ENCODE measurements around the gene RTN4IP1.

Gene RTN4IP1

GRCh38 chr6:106540907-106541306, 88.4 kb downstream of the RTN4IP1 start:
- DNase-seq = no peak

GRCh38 chr6:106540432-106540831, 88.9 kb downstream of the RTN4IP1 start:
- no peak for DNase-seq

GRCh38 chr6:106539936-106540335, 89.4 kb downstream of the RTN4IP1 start:
- DNase-seq = no peak

- DNase-seq = no peak
These were observed 91.2 kb downstream of the RTN4IP1 start for GRCh38 chr6:106538145-106538544.

- no peak for DNase-seq
These were observed 91.6 kb downstream of the RTN4IP1 start for GRCh38 chr6:106537662-106538061.

- no peak for DNase-seq
These were observed 92.4 kb downstream of the RTN4IP1 start for GRCh38 chr6:106536851-106537250.

GRCh38 chr6:106536357-106536756, 92.9 kb downstream of the RTN4IP1 start:
- no peak for DNase-seq

- no peak for DNase-seq
These were observed 94.3 kb downstream of the RTN4IP1 start for GRCh38 chr6:106535012-106535411.

GRCh38 chr6:106534564-106534982, 94.7 kb downstream of the RTN4IP1 start:
- no peak for DNase-seq

- DNase-seq = no peak
These were observed 95.3 kb downstream of the RTN4IP1 start for GRCh38 chr6:106534004-106534403.

- DNase-seq = no peak
These were observed 96.2 kb downstream of the RTN4IP1 start for GRCh38 chr6:106533054-106533453.

- no peak for DNase-seq
These were observed 98.8 kb downstream of the RTN4IP1 start for GRCh38 chr6:106530502-106530901.

GRCh38 chr6:106530026-106530425, 99.3 kb downstream of the RTN4IP1 start:
- no peak for DNase-seq

GRCh38 chr6:106529438-106529837, 99.9 kb downstream of the RTN4IP1 start:
- no peak for DNase-seq

- DNase-seq = no peak
These were observed 100.8 kb downstream of the RTN4IP1 start for GRCh38 chr6:106528521-106528920.

GRCh38 chr6:106527979-106528378, 101.3 kb downstream of the RTN4IP1 start:
- no peak for DNase-seq

GRCh38 chr6:106527117-106527516, 102.2 kb downstream of the RTN4IP1 start:
- no peak for DNase-seq

GRCh38 chr6:106525882-106526275, 103.4 kb downstream of the RTN4IP1 start:
- no peak for DNase-seq

- no peak for DNase-seq
These were observed 104.0 kb downstream of the RTN4IP1 start for GRCh38 chr6:106525107-106525881.

- DNase-seq = no peak
These were observed 106.6 kb downstream of the RTN4IP1 start for GRCh38 chr6:106522562-106523250.
